NCI-H2227 (cell line): ENCODE data around the gene NUP50.

Source experiments
- DNase-seq: peaks from one replicate; lab custom pipeline; 2025; ENCODE audit not compliant: unreplicated experiment; lab: John Stamatoyannopoulos, UW

Gene NUP50

DNA sequence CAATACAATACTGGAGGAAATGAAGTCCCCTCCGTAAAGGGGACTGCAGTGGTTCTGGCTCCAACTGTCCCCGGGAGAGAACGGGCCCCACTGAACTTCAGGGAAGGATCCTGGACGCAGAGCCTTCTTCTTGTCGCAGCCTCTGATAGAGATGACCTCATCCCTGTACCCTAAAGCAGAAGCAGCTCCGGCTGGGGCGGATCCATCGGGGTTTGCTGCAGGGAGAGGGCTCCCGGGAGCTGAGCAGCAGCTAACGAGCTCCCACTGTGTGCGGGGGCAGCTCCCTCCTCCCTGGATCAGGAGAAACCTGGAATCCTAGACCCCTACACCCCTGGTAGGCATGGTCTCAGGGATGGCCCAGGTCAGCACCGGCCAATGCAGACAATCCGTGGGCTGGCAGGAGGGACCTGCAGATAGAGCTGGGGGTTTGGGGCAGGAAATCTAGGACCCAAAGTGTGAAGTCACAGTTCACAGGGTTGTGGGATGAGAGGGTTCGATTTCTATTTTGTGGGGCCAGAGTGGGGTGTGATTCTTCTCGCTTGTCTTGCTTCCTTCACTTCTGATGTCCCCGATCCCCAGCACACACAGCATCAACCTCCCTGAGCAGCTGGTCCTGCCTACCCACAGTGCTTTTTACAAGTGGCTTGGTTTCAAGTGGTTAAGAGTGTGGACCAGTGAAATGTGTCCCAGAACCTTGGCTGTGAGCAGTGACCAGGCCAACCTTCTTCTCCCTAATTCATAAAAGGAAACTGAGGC lies 64.1 kb downstream of the NUP50 start:
- DNase-seq = no peak

DNA sequence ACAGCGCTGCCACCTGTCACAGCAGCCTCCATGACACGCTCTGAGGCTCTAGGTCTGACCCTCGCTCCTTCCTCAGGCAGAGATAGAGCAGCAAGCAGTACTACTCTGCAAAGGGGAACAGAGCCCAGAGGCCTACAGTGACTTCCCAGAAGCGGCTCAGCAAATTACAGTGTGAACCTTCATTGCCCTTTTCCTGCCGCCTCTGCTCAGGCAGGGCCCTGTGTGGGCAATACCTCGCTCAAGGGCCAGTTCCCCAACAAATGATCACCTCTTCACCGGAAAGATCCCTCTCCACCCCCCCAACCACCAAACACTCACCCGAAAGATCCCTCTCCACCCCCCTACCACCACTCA lies 64.7 kb downstream of the NUP50 start:
- DNase-seq = no peak

DNA sequence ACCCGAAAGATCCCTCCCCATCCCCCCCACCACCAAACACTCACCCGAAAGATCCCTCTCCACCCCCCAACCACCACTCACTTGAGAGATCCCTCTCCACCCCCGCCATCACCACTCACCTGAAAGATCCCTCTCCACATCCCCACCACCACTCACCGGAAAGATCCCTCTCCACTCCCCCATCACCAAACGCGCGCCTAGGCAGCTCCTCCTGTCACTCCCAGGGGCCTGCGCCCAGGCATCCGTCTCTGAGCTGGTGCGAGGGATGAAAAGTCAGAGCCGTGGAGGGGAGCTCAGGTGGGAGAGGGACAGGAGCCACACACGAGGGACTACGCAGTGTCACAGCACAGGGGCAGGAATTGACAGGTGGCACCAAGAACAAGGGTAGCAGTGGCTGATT lies 65.5 kb downstream of the NUP50 start:
- no peak for DNase-seq

DNA sequence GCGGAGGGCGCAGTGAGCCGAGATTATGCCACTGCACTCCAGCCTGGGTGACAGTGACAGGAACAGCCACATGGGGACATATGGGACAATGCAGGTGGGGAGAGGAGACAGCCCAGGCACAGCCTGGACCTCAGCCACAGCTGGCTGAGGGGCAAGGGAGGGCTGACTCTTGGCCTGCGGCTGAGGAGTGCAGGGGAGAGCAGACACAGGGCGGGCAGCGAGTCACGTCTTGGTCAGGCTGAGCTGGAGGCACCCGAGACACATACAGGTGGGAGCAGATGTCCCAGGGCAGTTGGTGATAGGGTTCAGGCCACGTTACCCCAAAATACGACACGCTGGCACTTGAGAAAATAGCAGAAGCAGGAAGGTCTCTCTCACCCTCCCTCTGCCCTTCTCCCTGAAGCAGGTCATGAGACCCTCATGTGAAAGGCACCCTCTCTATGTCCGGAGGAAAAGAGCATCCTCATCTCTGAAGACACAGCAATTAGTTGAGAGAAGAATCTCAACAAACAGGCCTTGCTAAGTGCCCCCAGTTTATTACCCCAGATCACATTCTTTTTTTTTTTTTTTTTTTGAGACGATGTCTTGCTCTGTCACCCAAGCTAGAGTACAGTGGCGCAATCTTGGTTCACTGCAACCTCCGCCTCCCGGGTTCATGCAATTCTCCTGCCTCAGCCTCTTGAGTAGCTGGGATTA lies 66.4 kb downstream of the NUP50 start:
- DNase-seq = no peak

DNA sequence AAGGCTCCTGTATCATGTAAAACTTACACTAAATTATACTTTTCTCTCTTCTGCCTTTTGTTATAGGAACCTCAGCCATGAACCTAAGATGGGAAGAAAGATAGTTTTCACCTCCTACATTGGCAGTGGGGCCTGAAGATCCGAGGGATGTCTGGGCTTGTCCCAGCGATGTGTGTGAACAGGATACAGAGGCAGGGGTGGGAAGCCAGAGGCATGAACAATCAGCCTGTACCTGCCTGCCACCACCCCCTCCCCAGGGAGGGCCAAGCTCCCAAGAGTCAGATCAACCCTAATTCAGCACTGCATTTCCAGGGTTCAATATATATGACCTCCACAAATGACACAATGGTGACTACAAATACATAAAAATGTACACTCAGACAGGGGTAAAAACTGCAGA lies 67.6 kb downstream of the NUP50 start:
- no peak for DNase-seq

DNA sequence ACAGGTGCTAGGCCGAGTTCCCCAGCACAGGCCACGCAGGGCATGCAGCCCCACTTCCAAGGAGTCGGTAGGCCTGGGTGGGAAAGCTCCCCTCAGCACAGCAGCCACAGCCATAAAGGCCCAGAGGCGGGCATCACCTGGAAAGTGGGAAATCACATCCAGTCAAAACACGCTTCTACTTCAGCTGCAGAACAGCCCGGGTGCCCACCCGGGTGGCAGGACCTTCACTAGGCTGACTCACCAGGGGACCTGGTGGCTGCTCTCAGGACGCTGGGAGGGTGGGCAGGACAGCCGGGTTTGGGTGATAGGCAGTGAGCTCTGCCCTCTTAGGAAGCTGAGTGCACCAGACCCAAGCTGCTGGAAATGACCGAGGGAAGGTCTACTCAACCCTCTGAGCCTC lies 69.7 kb downstream of the NUP50 start:
- DNase-seq = no peak

DNA sequence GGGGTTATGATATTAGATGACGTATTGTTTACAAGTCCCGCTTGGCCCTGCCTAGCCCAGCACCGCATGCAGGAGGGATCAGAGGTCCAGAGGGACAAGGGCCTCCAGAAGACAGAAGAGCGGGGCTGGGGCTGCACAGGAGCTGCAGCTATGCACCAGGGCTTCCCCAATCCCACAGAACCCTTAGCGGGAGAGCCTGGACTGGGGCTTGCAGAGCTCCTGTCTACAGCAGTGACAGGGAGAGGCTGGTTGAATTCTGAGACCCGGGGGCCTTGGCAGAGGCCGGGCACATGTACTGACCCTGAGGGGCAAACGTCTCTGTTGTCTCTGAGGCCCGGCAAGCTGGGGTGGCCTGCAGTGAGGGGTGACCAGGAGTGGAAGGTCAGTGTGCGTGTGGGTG lies 70.1 kb downstream of the NUP50 start:
- no peak for DNase-seq

DNA sequence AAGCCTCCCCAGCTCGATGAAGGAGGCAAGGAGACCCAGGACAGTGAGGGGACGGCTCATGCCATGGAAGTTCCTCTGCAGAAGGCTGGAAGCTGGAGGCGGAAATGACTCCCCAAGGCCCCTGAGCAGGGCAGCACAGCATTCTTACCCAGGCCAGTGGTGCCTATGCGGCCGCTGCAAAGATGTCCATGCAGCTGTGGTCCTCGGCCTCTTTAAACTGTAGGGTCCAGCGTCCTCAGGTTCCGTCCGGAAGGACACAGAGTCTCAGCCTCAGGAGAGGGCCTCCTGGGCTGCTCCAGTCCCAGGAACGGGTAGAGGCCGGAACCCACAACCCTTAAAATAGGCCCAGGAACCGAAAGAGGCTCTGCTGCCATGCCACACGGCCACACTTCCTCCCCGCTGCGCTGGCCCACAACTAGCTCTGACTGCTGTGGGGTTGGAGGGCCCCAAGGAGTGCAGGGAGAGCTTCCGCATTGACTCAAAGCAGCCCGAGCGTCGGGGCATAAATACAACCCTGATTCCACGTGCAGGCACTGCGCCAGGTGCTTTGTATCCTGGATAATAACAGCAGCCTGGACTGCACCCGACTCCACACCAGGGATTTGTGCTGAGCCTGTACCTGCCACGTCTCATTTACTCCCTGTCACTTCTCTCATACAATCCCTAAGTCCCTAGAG lies 71.5 kb downstream of the NUP50 start:
- DNase-seq = no peak

DNA sequence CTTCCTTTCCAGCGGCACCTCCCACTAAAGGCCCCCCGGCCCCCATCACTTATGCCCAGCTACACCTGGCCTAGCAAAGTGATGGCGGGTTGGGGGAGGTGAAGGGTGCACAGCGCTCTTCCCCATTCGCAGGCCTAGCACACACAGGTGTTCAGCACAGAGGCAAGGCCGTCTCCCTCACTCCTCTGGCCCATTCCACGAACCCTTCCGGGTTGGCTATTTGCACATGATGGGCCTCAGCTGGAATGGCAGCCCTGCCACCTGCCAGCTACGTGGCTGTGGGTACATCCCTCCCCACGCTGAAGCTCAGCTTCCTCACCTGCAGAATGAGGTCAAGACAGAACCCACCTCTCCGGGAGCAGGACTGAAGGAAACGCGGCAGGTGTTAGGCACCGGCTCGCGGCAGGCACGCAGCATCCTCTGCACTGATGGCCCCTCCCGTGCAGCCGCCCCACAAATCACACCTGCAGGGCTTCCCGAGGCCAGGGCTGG lies 72.2 kb downstream of the NUP50 start:
- DNase-seq = no peak

DNA sequence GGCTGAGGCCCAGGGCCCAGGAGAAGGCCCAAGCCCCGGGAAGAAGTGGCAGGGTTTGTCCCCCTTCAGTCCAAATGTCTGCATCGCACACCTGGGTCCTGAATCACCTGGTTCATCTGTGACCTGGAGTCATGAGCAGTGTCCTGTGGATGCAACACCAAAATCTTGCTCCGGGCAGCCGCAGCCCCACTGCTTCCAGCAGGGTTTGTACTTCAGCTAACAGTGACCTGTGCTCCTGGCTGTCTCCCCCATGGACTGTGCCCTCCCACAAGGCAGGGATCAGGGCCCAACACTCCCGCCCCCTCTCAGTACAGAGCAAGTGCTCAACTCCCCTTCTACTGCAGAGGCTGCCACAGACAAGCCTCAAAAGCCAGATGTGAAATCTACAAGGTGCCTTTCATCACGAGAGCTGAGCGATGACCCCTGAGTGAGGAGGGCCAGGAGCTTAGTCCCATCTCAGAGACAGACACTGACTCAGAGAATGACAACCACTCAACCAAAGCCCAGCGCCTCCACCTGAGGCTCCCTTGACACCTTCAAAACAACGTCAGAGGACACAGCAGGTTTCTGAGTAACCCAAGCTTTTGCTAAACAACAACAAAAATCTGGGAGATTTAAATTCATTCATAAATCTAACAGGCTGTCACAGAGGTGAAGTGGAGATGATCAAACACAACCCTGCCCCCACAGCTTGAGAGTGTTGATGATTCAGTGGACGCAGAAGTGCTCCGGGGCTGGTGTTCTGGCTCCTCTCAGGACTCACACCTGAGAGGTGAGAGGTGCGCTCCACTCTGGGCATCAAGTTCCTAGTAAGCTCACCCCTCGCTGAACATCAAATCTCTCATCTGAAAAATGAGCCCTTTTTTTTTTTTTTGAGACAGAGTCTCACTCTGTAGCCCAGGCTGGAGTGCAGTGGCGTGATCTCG lies 73.6 kb downstream of the NUP50 start:
- DNase-seq = no peak
